ENCODE measurements around the gene CNOT6L. TPM values are rescaled to one million over a fixed set of nuclear protein-coding genes. Genes with fewer than 3 reads are reported as not detected.

CNOT6L gene
- total and polyA plus RNA-seq, 2 experiments from 2014 or later, result 6.5 to 10.6 TPM

GRCh38 chr4:77800483-77801259 is 18.5 kb downstream of the CNOT6L start:
- Histone ChIP-seq H3K9me3 (ENCODE audit: low read depth) (no peaks in the 10 kb centered on the region), H3K27ac (peak overlapping the region; percentile 51)

GRCh38 chr4:77800077-77800476 is 19.1 kb downstream of the CNOT6L start:
- Histone ChIP-seq H3K4me1 (ENCODE audit: low read depth) (peaks cover 8% of the 10 kb centered on the region), H3K27ac (no peak overlapping the region), H3K9me3 (ENCODE audit: low read depth) (no peaks in the 10 kb centered on the region), H3K36me3 (no peaks in the 10 kb centered on the region), H3K27me3 (no peaks in the 10 kb centered on the region), H3K4me3 (no peak overlapping the region)
- no peak for DNase-seq (ENCODE audit: low read depth in 1 of 2, low spot score in 1 of 2)
- no peak for TF ChIP-seq CTCF (IDR thresholded peaks at IDR 0.05; ENCODE audit: low read depth, low read length)

More at GRCh38 chr4:77800483-77801259, 18.5 kb downstream of the CNOT6L start:
- Histone ChIP-seq H3K4me1 (ENCODE audit: low read depth) (peaks cover 8% of the 10 kb centered on the region), H3K27me3 (no peaks in the 10 kb centered on the region), H3K4me3 (no peak overlapping the region), H3K36me3 (no peaks in the 10 kb centered on the region)
- TF ChIP-seq CTCF (IDR thresholded peaks at IDR 0.05; ENCODE audit: low read depth, low read length), result no peak
- DNase-seq (ENCODE audit: low read depth in 1 of 2, low spot score in 1 of 2), result peak in 1 of 2 donors; percentile 30

- H3K4me3 ChIP-seq, result no peak overlapping the region
- H3K27ac ChIP-seq, result no peak overlapping the region
- H3K36me3 ChIP-seq, result no peaks in the 10 kb centered on the region
- no peak for TF ChIP-seq CTCF (IDR thresholded peaks at IDR 0.05; ENCODE audit: low read depth, low read length)
- H3K4me1 ChIP-seq (ENCODE audit: low read depth), result peaks cover 8% of the 10 kb centered on the region
- DNase-seq (ENCODE audit: low read depth in 1 of 2, low spot score in 1 of 2), result no peak
- H3K9me3 ChIP-seq (ENCODE audit: low read depth), result no peaks in the 10 kb centered on the region
- H3K27me3 ChIP-seq, result no peaks in the 10 kb centered on the region
Observed at GRCh38 chr4:77798385-77798784, 20.8 kb downstream of the CNOT6L start.

- no peak overlapping the region for H3K4me3 ChIP-seq
- peak in 1 of 2 donors; percentile 40 for DNase-seq (ENCODE audit: low read depth in 1 of 2, low spot score in 1 of 2)
- H3K9me3 ChIP-seq (ENCODE audit: low read depth), result no peaks in the 10 kb centered on the region
- no peaks in the 10 kb centered on the region for H3K36me3 ChIP-seq
- no peak overlapping the region for H3K27ac ChIP-seq
- no peak for TF ChIP-seq CTCF (IDR thresholded peaks at IDR 0.05; ENCODE audit: low read depth, low read length)
- H3K27me3 ChIP-seq, result no peaks in the 10 kb centered on the region
- peaks cover 8% of the 10 kb centered on the region for H3K4me1 ChIP-seq (ENCODE audit: low read depth)
Observed at GRCh38 chr4:77797239-77797638, 21.9 kb downstream of the CNOT6L start.

GRCh38 chr4:77795326-77795725 is 23.8 kb downstream of the CNOT6L start:
- Histone ChIP-seq H3K9me3 (ENCODE audit: low read depth) (no peaks in the 10 kb centered on the region), H3K27me3 (no peaks in the 10 kb centered on the region), H3K36me3 (no peaks in the 10 kb centered on the region), H3K4me1 (ENCODE audit: low read depth) (no peaks in the 10 kb centered on the region), H3K27ac (no peak overlapping the region), H3K4me3 (no peak overlapping the region)
- TF ChIP-seq CTCF (IDR thresholded peaks at IDR 0.05; ENCODE audit: low read depth, low read length), result no peak
- DNase-seq (ENCODE audit: low read depth in 1 of 2, low spot score in 1 of 2), result no peak
